Prostate gland (tissue), 2 donors: ENCODE results near the gene SUMO3.

Experiments used
- POLR2A ChIP-seq: fragments of 450-650 bp; IDR thresholded peaks from one replicate; pipeline ENCODE4 v1.6.1; 2016; ENCODE audit warnings: antibody characterized with exemption, mild to moderate bottlenecking
- POLR2AphosphoS5 ChIP-seq: sonication (generic); formaldehyde crosslinking; IDR thresholded peaks from one replicate; pipeline ENCODE4 v1.6.1; 2017; ENCODE audit warnings: antibody characterized with exemption
- TF ChIP-seq, protein P1 (sequence below), 4 experiments: fragments of 200-600 bp in 2 of 4; fragments of 450-650 bp in 2 of 4; sonication (generic) in 2 of 4; IDR thresholded peaks; 1 replicate in 3 of 4; 2 replicates in 1 of 4; pipeline ENCODE4 v1.5.1; 2016 to 2019; ENCODE audit warnings: antibody characterized with exemption in 4 of 4, mild to moderate bottlenecking in 2 of 4, moderate library complexity in 2 of 4

- TF ChIP-seq, protein P1, sequence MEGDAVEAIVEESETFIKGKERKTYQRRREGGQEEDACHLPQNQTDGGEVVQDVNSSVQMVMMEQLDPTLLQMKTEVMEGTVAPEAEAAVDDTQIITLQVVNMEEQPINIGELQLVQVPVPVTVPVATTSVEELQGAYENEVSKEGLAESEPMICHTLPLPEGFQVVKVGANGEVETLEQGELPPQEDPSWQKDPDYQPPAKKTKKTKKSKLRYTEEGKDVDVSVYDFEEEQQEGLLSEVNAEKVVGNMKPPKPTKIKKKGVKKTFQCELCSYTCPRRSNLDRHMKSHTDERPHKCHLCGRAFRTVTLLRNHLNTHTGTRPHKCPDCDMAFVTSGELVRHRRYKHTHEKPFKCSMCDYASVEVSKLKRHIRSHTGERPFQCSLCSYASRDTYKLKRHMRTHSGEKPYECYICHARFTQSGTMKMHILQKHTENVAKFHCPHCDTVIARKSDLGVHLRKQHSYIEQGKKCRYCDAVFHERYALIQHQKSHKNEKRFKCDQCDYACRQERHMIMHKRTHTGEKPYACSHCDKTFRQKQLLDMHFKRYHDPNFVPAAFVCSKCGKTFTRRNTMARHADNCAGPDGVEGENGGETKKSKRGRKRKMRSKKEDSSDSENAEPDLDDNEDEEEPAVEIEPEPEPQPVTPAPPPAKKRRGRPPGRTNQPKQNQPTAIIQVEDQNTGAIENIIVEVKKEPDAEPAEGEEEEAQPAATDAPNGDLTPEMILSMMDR (IDR thresholded peaks at IDR 0.05), result no peak
- TF ChIP-seq POLR2A (no peak), POLR2AphosphoS5 (no peak)
Observed at GRCh38 chr21:44778983-44779382, 38.9 kb downstream of the SUMO3 start.
